ENCODE results near the gene CYP4F8. TPM values are rescaled to one million over a fixed set of nuclear protein-coding genes. Genes with fewer than 3 reads are reported as not detected.

Gene CYP4F8
- total RNA-seq, 4 donors from 2014 or later = not detected

DNA sequence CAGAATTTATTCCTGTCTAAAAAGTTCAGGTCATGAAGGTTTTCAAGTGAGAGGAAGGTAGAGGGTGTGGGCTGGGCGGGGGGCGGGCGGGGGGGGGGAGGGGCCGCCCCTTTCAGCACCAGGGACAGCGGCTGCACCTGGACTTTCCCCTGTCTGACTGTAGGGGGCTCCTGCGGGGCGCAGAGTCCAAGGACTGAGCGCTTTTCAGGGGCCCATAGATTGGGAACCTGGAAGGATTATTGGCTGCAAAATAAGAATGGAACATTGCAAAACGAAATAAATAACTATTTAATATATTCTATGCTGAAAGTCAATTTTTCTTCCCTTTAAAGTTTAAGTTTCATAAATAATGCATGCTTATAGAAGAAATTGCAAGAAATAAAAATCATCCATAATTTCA lies 16.8 kb downstream of the CYP4F8 start:
- H3K27me3 ChIP-seq = peaks cover 74% of the 10 kb centered on the region
- no peak overlapping the region for H3K4me3 ChIP-seq
- no peak overlapping the region for H3K27ac ChIP-seq
- H3K4me1 ChIP-seq = peaks cover 0 to 7% (median 0%) of the 10 kb centered on the region in 3 donors
- H3K9me3 ChIP-seq = no peaks in the 10 kb centered on the region
- TF ChIP-seq, protein P1, sequence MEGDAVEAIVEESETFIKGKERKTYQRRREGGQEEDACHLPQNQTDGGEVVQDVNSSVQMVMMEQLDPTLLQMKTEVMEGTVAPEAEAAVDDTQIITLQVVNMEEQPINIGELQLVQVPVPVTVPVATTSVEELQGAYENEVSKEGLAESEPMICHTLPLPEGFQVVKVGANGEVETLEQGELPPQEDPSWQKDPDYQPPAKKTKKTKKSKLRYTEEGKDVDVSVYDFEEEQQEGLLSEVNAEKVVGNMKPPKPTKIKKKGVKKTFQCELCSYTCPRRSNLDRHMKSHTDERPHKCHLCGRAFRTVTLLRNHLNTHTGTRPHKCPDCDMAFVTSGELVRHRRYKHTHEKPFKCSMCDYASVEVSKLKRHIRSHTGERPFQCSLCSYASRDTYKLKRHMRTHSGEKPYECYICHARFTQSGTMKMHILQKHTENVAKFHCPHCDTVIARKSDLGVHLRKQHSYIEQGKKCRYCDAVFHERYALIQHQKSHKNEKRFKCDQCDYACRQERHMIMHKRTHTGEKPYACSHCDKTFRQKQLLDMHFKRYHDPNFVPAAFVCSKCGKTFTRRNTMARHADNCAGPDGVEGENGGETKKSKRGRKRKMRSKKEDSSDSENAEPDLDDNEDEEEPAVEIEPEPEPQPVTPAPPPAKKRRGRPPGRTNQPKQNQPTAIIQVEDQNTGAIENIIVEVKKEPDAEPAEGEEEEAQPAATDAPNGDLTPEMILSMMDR (IDR thresholded peaks at IDR 0.05) = peak in 1 of 4 experiments; percentile 43
- no peak for TF ChIP-seq POLR2A (IDR thresholded peaks at IDR 0.05)
- TF ChIP-seq EP300 (IDR thresholded peaks at IDR 0.05) = no peak
- no peak for TF ChIP-seq POLR2AphosphoS5 (IDR thresholded peaks at IDR 0.05)
- ATAC-seq = no peak
- WGBS, 2 donors (ENCODE audit: low coverage in 1 of 2) = 1 to 10% methylated on average over 4 of the region's 9 CpGs
- no peaks in the 10 kb centered on the region for H3K36me3 ChIP-seq

- no peak overlapping the region for H3K4me3 ChIP-seq
- peaks cover 0 to 7% (median 0%) of the 10 kb centered on the region in 3 donors for H3K4me1 ChIP-seq
- no peaks in the 10 kb centered on the region for H3K9me3 ChIP-seq
- ATAC-seq = no peak
- no peak overlapping the region for H3K27ac ChIP-seq
- TF ChIP-seq EP300 (IDR thresholded peaks at IDR 0.05) (no peak), POLR2A (IDR thresholded peaks at IDR 0.05) (no peak), POLR2AphosphoS5 (IDR thresholded peaks at IDR 0.05) (no peak)
- TF ChIP-seq, protein P1 (IDR thresholded peaks at IDR 0.05) = no peak
- peaks cover 68% of the 10 kb centered on the region for H3K27me3 ChIP-seq
- H3K36me3 ChIP-seq = no peaks in the 10 kb centered on the region
- WGBS, 2 donors (ENCODE audit: low coverage in 1 of 2) = 47 to 62% methylated on average over 5 of the region's 5 CpGs
Measured at GRCh38 chr19:15633082-15633835, 18.2 kb downstream of the CYP4F8 start.

GRCh38 chr19:15634105-15634504 lies 19.1 kb downstream of the CYP4F8 start:
- TF ChIP-seq POLR2A (IDR thresholded peaks at IDR 0.05) = no peak
- TF ChIP-seq, protein P1 (IDR thresholded peaks at IDR 0.05) = no peak
- TF ChIP-seq POLR2AphosphoS5 (IDR thresholded peaks at IDR 0.05) = no peak

DNA sequence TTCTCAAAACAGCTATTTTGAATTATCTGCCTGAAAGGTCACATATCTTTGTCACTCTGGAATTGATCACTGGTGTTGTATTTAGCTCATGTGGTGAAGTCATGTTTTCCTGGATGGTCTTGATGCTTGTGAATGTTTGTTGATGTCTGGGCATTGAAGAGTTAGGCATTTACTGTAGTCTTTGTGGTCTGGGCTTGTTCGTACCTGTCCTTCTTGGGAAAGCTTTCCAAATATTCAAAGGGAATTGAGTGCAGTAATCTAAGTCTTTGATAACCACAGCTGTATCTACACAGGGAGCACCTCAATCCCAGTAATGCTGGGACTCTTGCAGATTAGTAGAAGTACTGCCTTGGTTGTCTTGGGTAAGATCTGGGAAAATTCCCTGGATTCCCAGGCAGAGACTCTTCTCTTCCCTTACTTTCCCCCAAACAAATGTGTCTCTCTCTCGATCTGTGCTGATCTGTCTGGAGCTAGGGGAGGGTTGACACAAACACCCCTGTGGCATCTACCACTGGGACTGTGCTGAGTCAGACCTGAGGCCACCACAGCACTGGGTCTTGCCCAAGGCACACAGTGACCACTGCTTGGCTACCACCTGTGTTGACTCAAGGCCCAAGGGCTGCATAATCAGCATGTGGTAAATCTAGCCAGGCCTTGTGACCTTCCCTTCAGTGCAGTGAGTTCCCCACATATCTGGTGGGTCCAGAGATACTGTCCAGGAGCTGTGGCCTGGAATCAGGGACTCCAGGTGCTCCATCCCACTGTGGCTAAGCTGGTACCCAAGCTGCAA lies 20.2 kb downstream of the CYP4F8 start:
- H3K9me3 ChIP-seq = no peaks in the 10 kb centered on the region
- ATAC-seq = no peak
- H3K27me3 ChIP-seq = peaks cover 52% of the 10 kb centered on the region
- no peak overlapping the region for H3K4me3 ChIP-seq
- H3K36me3 ChIP-seq = no peaks in the 10 kb centered on the region
- TF ChIP-seq POLR2A (IDR thresholded peaks at IDR 0.05) (no peak), EP300 (IDR thresholded peaks at IDR 0.05) (no peak)
- TF ChIP-seq, protein P1 (IDR thresholded peaks at IDR 0.05) = no peak
- H3K27ac ChIP-seq = no peak overlapping the region
- 71 to 100% methylated on average over 1 to 2 of the region's 2 CpGs for WGBS, 2 donors (ENCODE audit: low coverage in 1 of 2)
- no peaks in the 10 kb centered on the region for H3K4me1 ChIP-seq

More at GRCh38 chr19:15634105-15634504, 19.1 kb downstream of the CYP4F8 start:
- Histone ChIP-seq H3K9me3 (no peaks in the 10 kb centered on the region), H3K4me1 (peaks cover 0 to 5% (median 0%) of the 10 kb centered on the region in 3 donors), H3K27me3 (peaks cover 63% of the 10 kb centered on the region), H3K36me3 (no peaks in the 10 kb centered on the region), H3K27ac (no peak overlapping the region), H3K4me3 (no peak overlapping the region)
- WGBS, 2 donors (ENCODE audit: low coverage in 1 of 2) = 57 to 65% methylated on average over 1 to 3 of the region's 3 CpGs
- ATAC-seq = no peak
